Stomach (tissue), 9 donors: ENCODE results near the gene WIPF1. TPM values are rescaled to one million over a fixed set of nuclear protein-coding genes. Genes with fewer than 3 reads are reported as not detected.
"Not testable (repeated sequence)": the region's sequence is repeated elsewhere in the genome, so short reads cannot be mapped to it uniquely, and the experiment has no call there.

Source experiments
- DNase-seq, 2 donors: peaks; one replicate each; pipeline versions ENCODE4 v3.0.0 to v3.0.0-alpha.2; 2013 to 2019
- H3K27ac ChIP-seq, 5 donors: fragments of 200-600 bp in 4 of 5; sonication (generic) in 4 of 5; one replicate each; pipeline ENCODE4 v1.5.1; 2013 to 2019; ENCODE audit warnings: mild to moderate bottlenecking in 1 of 5, moderate library complexity in 1 of 5
- H3K27me3 ChIP-seq, 3 donors: fragments of 200-600 bp; sonication (generic); one replicate each; pipeline ENCODE4 v1.5.1; 2017 to 2019; ENCODE audit warnings: mixed run types in 1 of 3
- H3K36me3 ChIP-seq, 4 donors: fragments of 200-600 bp; sonication (generic); 1 replicate in 3 of 4; 2 replicates in 1 of 4; pipeline ENCODE4 v1.5.1; 2016 to 2019
- H3K4me1 ChIP-seq, 4 donors: fragments of 200-600 bp; sonication (generic); one replicate each; pipeline ENCODE4 v1.5.1; 2016 to 2019
- H3K4me3 ChIP-seq, 4 donors: fragments of 200-600 bp; sonication (generic) in 3 of 4; one replicate each; pipeline ENCODE4 v1.5.1; 2016 to 2019; ENCODE audit warnings: mild to moderate bottlenecking in 1 of 4
- H3K9me3 ChIP-seq, 4 donors: fragments of 200-600 bp; sonication (generic); one replicate each; pipeline ENCODE4 v1.5.1; 2016 to 2019
- EP300 ChIP-seq: sonication (generic); formaldehyde crosslinking; IDR thresholded peaks from one replicate; pipeline ENCODE4 v1.6.1; 2017; ENCODE audit warnings: antibody characterized with exemption
- POLR2A ChIP-seq, 4 donors: fragments of 450-650 bp; IDR thresholded peaks; one replicate each; pipeline ENCODE4 v1.6.1; 2016; ENCODE audit warnings: antibody characterized with exemption in 4 of 4, control low read depth in 2 of 4, mild to moderate bottlenecking in 1 of 4, moderate library complexity in 1 of 4
- POLR2AphosphoS5 ChIP-seq, 3 donors: sonication (generic); formaldehyde crosslinking; IDR thresholded peaks; one replicate each; pipeline ENCODE4 v1.6.1; 2016; ENCODE audit warnings: antibody characterized with exemption in 3 of 3
- WGBS, 5 donors: extraction: QIAGEN DNeasy Blood & Tissue Kit in 3 of 5; methylation state at CpG; one replicate each; pipeline versions ENCODE4 v1.1.5 to v1.1.7; 2013 to 2018; 5-methylcytosine and 5-hydroxymethylcytosine counted together
- intact Hi-C: fragments of 100-400 bp; cut with DNase I; formaldehyde crosslinking; loops from one replicate; pipeline ENCODE4 v1.15.1; 2023; ENCODE audit warnings: low total_unique reads
- polyA plus RNA-seq, 3 donors: library from polyadenylated mRNA; stranded (reverse); fragments of 200-250 nt; gene quantifications; one replicate each; pipeline ENCODE4 v1.2.3, GENCODE V29; 2013
- total RNA-seq, 5 donors: library from RNA; depleted of rRNA; stranded (reverse); fragments of >200 nt; gene quantifications; one replicate each; pipeline versions ENCODE4 v1.1.0 to v1.2.3, GENCODE V29; 2014 to 2016
- TF ChIP-seq, protein P1 (sequence below), 7 experiments: fragments of 450-650 bp in 4 of 7; fragments of 200-600 bp in 3 of 7; sonication (generic) in 3 of 7; IDR thresholded peaks; one replicate each; pipeline ENCODE4 v1.5.1; 2016 to 2019; ENCODE audit warnings: antibody characterized with exemption in 7 of 7, control low read depth in 2 of 7, mild to moderate bottlenecking in 1 of 7
- donor health status: healthy with polysubstance abuse.
- donor health status: Bipolar disorder and iron deficiency.
- donor health status: healthy.

Gene WIPF1
- total and polyA plus RNA-seq, 8 donors, result 8.8 to 43.8 (median 22.0) TPM

DNA sequence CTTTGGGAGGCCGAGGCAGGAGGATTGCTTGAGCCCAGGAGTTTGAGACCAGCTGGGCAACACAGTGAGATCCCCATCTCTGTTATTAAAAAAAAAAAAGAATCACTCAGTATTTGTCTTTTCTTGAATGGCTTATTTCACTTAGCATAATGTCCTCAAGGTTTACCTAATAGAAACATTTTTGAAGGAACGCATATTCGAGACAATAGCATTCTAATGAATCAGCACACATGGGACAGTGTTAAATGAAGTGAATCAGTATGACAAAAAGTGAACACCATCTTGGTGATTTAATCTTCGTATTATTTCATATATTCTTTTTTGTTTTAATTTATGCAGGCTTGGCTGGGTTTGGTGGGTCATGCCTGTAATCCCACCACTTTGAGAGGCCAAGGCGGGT lies 44.7 kb downstream of the WIPF1 start:
- no peak for DNase-seq
- Histone ChIP-seq H3K4me3 (no peak overlapping the region), H3K9me3 (no peaks in the 10 kb centered on the region), H3K36me3 (no peaks in the 10 kb centered on the region), H3K4me1 (no peaks in the 10 kb centered on the region), H3K27ac (no peak overlapping the region), H3K27me3 (no peaks in the 10 kb centered on the region)
- intact Hi-C loops, result no loop called here
- no peak for TF ChIP-seq EP300
- no peak for TF ChIP-seq POLR2A (IDR thresholded peaks at IDR 0.05)
- TF ChIP-seq, protein P1, sequence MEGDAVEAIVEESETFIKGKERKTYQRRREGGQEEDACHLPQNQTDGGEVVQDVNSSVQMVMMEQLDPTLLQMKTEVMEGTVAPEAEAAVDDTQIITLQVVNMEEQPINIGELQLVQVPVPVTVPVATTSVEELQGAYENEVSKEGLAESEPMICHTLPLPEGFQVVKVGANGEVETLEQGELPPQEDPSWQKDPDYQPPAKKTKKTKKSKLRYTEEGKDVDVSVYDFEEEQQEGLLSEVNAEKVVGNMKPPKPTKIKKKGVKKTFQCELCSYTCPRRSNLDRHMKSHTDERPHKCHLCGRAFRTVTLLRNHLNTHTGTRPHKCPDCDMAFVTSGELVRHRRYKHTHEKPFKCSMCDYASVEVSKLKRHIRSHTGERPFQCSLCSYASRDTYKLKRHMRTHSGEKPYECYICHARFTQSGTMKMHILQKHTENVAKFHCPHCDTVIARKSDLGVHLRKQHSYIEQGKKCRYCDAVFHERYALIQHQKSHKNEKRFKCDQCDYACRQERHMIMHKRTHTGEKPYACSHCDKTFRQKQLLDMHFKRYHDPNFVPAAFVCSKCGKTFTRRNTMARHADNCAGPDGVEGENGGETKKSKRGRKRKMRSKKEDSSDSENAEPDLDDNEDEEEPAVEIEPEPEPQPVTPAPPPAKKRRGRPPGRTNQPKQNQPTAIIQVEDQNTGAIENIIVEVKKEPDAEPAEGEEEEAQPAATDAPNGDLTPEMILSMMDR (IDR thresholded peaks at IDR 0.05), result no peak
- WGBS, 5 donors, result 88 to 97% (median 92%) methylated on average over 5 of the region's 5 CpGs

DNA sequence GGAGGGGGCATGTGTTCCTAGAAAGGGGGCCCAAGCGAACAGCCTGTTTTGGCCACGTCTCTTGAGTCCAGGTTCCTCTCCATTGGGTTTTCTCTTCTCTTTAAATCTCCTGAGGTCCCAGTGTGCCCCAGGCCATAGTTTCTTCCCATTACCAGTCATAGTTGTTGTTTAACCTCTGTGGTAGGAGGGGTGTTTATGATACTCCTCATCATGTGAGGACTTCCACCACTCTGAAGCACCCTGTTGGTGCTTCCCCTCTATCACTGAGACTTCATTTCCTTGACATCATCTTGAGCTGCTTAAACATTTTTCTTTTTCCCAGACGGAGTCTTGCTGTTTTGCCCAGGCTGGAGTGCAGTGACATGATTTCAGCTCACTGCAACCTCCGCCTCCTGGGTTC lies 45.9 kb downstream of the WIPF1 start:
- intact Hi-C loops, result no loop called here
- Histone ChIP-seq H3K36me3 (no peaks in the 10 kb centered on the region), H3K4me1 (no peaks in the 10 kb centered on the region), H3K4me3 (no peak overlapping the region), H3K27me3 (no peaks in the 10 kb centered on the region), H3K27ac (no peak overlapping the region), H3K9me3 (no peaks in the 10 kb centered on the region)
- 91 to 99% (median 95%) methylated on average over 4 of the region's 4 CpGs for WGBS, 5 donors
- DNase-seq, result no peak
- TF ChIP-seq, protein P1 (IDR thresholded peaks at IDR 0.05), result no peak
- TF ChIP-seq EP300 (no peak), POLR2AphosphoS5 (IDR thresholded peaks at IDR 0.05) (no peak), POLR2A (IDR thresholded peaks at IDR 0.05) (no peak)

DNA sequence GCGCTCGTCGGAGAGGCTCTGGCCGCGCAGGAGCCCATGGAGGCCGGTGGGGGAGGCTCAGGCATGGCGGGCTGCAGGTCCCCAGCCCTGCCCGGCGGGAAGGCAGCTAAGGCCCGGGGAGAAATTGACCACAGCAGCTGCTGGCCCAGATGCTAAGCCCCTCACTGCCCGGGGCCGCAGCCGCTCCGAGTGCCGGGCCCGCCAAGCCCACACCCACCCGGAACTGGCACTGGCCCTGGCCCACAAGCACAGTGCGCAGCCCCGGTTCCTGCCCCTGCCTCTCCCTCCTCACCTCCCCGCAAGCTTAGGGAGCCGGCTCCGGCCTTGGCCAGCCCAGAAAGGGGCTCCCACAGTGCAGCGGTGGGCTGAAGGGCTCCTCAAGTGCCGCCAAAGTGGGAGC lies 49.0 kb downstream of the WIPF1 start:
- H3K27ac ChIP-seq, H3K4me1 ChIP-seq, intact Hi-C loops, H3K36me3 ChIP-seq, H3K27me3 ChIP-seq, H3K9me3 ChIP-seq, DNase-seq, H3K4me3 ChIP-seq: not testable (repeated sequence)
- 89 to 100% (median 92%) methylated on average over 4 to 23 of the region's 24 CpGs for WGBS, 5 donors

DNA sequence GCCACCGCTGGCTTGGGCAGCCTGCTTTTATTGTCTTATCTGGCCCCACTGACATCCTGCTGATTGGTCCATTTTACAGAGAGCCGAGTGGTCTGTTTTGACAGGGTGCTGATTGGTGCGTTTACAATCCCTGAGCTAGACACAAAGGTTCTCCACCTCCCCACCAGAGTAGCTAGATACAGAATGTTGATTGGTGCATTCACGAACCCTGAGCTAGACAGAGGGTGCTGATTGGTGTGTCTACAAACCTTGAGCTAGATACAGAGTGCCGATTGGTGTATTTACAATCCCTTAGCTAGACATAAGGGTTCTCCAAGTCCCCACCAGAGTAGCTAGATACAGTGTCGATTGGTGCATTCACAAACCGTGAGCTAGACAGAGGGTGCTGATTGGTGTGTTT lies 49.6 kb downstream of the WIPF1 start:
- intact Hi-C loops, H3K4me1 ChIP-seq, H3K36me3 ChIP-seq, H3K27ac ChIP-seq, H3K9me3 ChIP-seq, H3K27me3 ChIP-seq, H3K4me3 ChIP-seq, DNase-seq: not testable (repeated sequence)
- WGBS, 5 donors, result 89 to 97% (median 92%) methylated on average over 7 of the region's 7 CpGs

DNA sequence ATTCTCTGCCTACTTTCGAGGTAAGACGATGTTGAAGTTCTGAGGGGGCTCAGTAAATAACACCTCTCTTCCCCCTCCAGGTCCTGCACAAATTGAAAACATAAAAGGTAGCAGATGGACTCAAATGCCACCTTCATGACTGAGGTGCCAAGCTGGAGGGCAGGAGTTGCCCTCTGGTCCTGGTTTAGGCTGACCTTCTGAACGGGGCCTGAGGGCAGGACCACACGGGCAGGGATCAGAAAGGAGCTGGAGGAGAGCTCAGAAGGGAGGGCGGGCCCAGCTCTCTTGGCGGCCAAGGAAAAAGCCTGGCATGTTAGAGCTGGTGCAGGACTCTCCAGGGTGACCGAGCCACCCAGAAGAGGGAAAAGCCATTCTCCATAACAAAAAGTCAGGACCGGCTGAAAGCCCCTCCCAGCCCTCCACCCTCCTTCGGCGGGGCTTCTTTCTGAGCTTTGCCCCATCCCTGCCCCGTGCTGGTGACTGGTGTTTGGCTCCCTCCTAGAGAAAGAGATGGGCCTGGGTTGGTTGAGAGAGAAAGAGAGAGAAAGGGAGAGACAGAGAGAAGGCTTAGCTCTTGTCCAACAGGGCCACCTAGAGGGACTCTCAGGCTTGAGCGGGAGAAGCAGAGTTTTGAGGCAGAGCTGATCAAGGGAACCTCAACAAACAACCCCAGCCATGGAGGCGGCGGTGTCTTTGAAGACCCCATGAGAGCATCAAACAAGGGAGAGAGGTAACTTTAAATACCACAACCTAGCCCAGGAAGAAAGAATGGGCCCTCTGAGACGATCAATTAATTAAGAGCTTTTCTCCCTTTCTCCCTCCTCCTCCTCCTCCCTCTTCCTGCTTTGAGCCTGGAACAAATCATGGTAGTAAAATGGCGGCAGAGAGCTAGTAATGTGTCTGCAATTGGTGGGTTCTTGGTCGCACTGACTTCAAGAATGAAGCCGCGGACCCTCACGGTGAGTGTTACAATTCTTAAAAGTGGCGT lies 50.8 kb downstream of the WIPF1 start:
- Histone ChIP-seq H3K27me3 (no peaks in the 10 kb centered on the region), H3K27ac (no peak overlapping the region), H3K4me1 (no peaks in the 10 kb centered on the region), H3K4me3 (no peak overlapping the region), H3K36me3 (no peaks in the 10 kb centered on the region), H3K9me3 (no peaks in the 10 kb centered on the region)
- DNase-seq, result peak in 1 of 2 donors; percentile 52
- TF ChIP-seq, protein P1 (IDR thresholded peaks at IDR 0.05), result peak in 1 of 7 experiments; percentile 12
- TF ChIP-seq EP300, result no peak
- 64 to 82% (median 79%) methylated on average over 21 of the region's 21 CpGs for WGBS, 5 donors
- intact Hi-C loops, result no loop called here
